Ovary (tissue), 3 donors: ENCODE measurements around the gene SMARCA4.

Source experiments
- CTCF ChIP-seq, 3 donors: fragments of 450-650 bp in 2 of 3; fragments of 200-600 bp in 1 of 3; IDR thresholded peaks; one replicate each; pipeline versions ENCODE4 v1.5.1 to v1.8.0; 2016 to 2022; ENCODE audit warnings: antibody characterized with exemption in 3 of 3, mild to moderate bottlenecking in 1 of 3
- EP300 ChIP-seq: sonication (generic); formaldehyde crosslinking; IDR thresholded peaks from one replicate; pipeline ENCODE4 v1.6.1; 2017; ENCODE audit warnings: antibody characterized with exemption
- POLR2A ChIP-seq: fragments of 450-650 bp; IDR thresholded peaks from one replicate; pipeline ENCODE4 v1.6.1; 2017; ENCODE audit warnings: antibody characterized with exemption, mild to moderate bottlenecking, moderate library complexity
- donor health status: DM: no; HTN: no; CAD: no.

DNA sequence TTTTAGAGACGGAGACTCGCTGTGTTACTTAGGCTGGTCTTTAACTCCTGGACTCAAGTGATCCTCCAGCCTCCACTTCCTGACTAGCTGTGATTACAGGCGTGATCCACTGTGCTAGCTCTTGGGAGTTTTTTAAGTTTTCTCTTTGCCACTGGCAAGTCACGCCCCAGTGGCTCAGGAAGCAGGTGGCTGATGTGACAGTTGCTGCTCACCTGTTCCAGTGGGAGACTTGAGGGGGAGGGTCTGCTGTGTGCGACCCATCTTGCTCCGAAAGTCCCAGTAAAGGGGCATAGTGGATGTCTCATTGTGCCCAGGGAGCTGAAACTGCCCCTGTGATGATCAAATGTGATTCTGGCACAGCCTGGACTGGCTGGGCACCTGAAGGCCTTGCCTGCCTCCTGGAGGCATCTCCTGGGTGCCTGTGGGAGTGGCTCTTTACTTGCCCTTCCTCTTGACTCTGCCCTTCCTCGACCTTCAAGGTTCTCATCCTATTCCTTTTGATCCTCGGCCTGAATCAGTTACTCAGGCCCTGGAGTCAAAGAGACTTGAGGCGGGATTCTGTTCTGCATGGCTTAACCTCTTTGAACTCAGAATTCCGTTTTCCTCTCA, 7.8 kb downstream of the SMARCA4 start:
- TF ChIP-seq POLR2A (no peak), CTCF (IDR thresholded peaks at IDR 0.05) (no peak), EP300 (no peak)
